GM12865 (cell line): Measurements from ENCODE around the gene EXOC4.

Experiments
- DNase-seq: peaks from one replicate; pipeline ENCODE4 v3.0.0; 2010; ENCODE audit warnings: low read depth
- H3K4me3 ChIP-seq: 2 replicates; pipeline ENCODE4 v1.5.1; 2011; ENCODE audit warnings: mild to moderate bottlenecking, low read depth, low read length, control low read depth
- CTCF ChIP-seq: IDR thresholded peaks from 2 replicates; pipeline ENCODE4 v1.5.1; 2011; ENCODE audit warnings: low read length, control low read depth, low read depth, inconsistent platforms; ENCODE audit not compliant: insufficient read depth; ENCODE audit errors: missing control alignments

Gene EXOC4

DNA sequence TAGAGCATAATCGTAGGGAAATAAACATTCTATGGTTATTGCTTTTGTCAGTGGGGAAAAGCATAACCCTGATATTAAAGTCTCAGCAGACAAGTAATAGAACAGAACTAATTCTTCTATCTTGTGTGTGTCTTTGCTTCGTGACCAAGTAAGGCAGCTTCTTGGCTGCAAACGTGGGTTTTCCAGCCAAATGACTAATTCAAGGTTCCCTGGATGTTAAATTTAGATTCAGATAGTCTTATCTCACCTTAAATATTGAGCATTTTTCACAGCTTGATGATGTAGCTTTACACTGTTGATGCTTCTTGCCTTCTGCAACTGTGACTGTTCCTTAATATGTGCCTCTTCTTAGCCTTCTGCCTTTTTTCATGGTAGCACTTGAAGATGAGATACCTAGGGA, 113.0 kb downstream of the EXOC4 start:
- no peak for TF ChIP-seq CTCF
- no peak overlapping the region for H3K4me3 ChIP-seq
- DNase-seq: no peak

- H3K4me3 ChIP-seq: no peak overlapping the region
- DNase-seq: no peak
- no peak for TF ChIP-seq CTCF
These were observed 114.7 kb downstream of the EXOC4 start for GRCh38 chr7:133367561-133367960.

GRCh38 chr7:133369130-133369529, 116.3 kb downstream of the EXOC4 start:
- no peak for DNase-seq
- no peak for TF ChIP-seq CTCF

DNA sequence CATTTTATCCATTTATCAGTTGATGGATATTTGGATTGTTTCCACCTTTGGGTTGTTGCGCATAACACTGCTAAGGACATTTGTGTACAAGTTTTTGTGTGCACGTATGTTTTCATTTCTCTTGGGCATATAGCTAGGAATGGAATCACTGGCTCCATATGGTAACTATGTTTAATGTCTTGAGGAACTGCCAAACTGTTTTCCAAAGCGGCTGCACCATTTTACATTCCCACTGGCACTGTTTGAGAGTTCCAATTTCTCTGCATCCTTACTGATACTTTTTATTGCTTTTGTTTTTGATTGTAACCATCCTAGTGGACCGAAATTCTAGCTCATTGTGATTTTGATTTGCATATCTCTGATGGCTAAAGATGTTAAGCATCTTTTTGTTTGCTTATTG, 118.7 kb downstream of the EXOC4 start:
- TF ChIP-seq CTCF: no peak
- DNase-seq: no peak
- no peak overlapping the region for H3K4me3 ChIP-seq

More at GRCh38 chr7:133369130-133369529, 116.3 kb downstream of the EXOC4 start:
- H3K4me3 ChIP-seq: no peak overlapping the region

- DNase-seq: no peak
- H3K4me3 ChIP-seq: no peak overlapping the region
- TF ChIP-seq CTCF: no peak
These were observed 119.5 kb downstream of the EXOC4 start for GRCh38 chr7:133372337-133372736.

DNA sequence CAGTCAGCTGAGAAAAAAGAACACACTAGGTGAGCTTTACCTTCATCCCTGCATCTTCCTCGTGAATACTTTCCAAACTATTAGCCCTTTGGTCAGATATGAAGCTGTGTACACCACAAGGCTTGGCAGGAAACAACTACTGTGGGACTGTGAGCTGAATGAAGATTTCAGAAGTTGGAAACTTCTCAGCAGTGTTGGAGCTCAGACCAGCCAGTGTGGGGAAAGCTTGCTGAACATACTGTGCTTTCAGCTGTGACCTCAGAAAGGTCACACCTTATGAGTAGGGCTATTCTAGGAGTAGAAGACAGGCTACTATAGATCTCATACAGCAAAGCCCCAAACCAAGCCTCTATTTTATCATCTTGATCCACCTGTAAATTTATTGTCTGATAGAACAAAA, 123.6 kb downstream of the EXOC4 start:
- DNase-seq: no peak
- no peak for TF ChIP-seq CTCF

GRCh38 chr7:133381965-133382364, 129.1 kb downstream of the EXOC4 start:
- no peak overlapping the region for H3K4me3 ChIP-seq
- DNase-seq: no peak
- no peak for TF ChIP-seq CTCF

More for the DNA sequence above, 123.6 kb downstream of the EXOC4 start:
- H3K4me3 ChIP-seq: no peak overlapping the region
